Kidney epithelial cell (primary cell): ENCODE data around the gene UBE2Q2. TPM values are rescaled to one million over a fixed set of nuclear protein-coding genes. Genes with fewer than 3 reads are reported as not detected.
A peak's percentile ranks its signal among the peaks of the same experiment; 100 is the strongest.

Experiments
- DNase-seq: peaks from one replicate; pipeline ENCODE4 v3.0.0-alpha.2; 2010; ENCODE audit warnings: low read depth
- H3K27me3 ChIP-seq: 2 replicates; pipeline ENCODE4 v1.6.0; 2011; ENCODE audit warnings: low read length; ENCODE audit not compliant: control insufficient read depth, insufficient read depth
- H3K36me3 ChIP-seq: 2 replicates; pipeline ENCODE4 v1.5.1; 2011; ENCODE audit warnings: low read length; ENCODE audit not compliant: control insufficient read depth, insufficient read depth
- H3K4me3 ChIP-seq: 2 replicates; pipeline ENCODE4 v1.5.1; 2011; ENCODE audit warnings: low read depth, mild to moderate bottlenecking, control low read depth, low read length
- total RNA-seq: library from RNA; depleted of rRNA; stranded (reverse); fragments of >200 nt; gene quantifications from 2 replicates; pipeline ENCODE4 v1.2.3, GENCODE V29; 2015
- TF ChIP-seq, protein P1 (sequence below): IDR thresholded peaks from 2 replicates; pipeline ENCODE4 v1.5.1; 2011; ENCODE audit warnings: mild to moderate bottlenecking, moderate library complexity, low read length, control low read depth, inconsistent platforms; ENCODE audit not compliant: insufficient read depth, poor library complexity, severe bottlenecking

The UBE2Q2 gene
- total RNA-seq, 1 donor from 2014 or later = 39.3 TPM

DNA sequence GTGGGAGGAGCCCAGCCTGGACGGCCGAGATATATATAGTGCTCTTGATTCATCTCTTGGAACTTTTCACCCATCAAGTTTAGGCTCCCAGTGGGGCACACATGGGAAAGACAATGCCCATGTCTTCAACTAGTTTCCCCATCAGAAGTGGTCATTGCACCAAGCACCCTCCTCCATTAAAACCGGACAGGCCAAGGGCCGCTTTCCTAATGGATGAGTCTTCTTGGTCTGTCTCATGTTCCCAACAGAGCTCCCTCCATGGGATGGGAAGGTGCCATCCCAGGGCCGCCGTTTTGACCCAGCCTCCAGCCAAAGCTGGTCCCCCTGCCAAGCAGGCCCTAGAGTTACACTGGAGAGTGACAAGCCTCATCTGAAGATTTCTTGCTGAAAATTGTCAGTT is 34.7 kb upstream of the UBE2Q2 start:
- H3K27me3 ChIP-seq = peaks cover 3% of the 10 kb centered on the region
- no peak for DNase-seq
- no peak overlapping the region for H3K4me3 ChIP-seq
- H3K36me3 ChIP-seq = no peaks in the 10 kb centered on the region
- TF ChIP-seq, protein P1, sequence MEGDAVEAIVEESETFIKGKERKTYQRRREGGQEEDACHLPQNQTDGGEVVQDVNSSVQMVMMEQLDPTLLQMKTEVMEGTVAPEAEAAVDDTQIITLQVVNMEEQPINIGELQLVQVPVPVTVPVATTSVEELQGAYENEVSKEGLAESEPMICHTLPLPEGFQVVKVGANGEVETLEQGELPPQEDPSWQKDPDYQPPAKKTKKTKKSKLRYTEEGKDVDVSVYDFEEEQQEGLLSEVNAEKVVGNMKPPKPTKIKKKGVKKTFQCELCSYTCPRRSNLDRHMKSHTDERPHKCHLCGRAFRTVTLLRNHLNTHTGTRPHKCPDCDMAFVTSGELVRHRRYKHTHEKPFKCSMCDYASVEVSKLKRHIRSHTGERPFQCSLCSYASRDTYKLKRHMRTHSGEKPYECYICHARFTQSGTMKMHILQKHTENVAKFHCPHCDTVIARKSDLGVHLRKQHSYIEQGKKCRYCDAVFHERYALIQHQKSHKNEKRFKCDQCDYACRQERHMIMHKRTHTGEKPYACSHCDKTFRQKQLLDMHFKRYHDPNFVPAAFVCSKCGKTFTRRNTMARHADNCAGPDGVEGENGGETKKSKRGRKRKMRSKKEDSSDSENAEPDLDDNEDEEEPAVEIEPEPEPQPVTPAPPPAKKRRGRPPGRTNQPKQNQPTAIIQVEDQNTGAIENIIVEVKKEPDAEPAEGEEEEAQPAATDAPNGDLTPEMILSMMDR = no peak

DNA sequence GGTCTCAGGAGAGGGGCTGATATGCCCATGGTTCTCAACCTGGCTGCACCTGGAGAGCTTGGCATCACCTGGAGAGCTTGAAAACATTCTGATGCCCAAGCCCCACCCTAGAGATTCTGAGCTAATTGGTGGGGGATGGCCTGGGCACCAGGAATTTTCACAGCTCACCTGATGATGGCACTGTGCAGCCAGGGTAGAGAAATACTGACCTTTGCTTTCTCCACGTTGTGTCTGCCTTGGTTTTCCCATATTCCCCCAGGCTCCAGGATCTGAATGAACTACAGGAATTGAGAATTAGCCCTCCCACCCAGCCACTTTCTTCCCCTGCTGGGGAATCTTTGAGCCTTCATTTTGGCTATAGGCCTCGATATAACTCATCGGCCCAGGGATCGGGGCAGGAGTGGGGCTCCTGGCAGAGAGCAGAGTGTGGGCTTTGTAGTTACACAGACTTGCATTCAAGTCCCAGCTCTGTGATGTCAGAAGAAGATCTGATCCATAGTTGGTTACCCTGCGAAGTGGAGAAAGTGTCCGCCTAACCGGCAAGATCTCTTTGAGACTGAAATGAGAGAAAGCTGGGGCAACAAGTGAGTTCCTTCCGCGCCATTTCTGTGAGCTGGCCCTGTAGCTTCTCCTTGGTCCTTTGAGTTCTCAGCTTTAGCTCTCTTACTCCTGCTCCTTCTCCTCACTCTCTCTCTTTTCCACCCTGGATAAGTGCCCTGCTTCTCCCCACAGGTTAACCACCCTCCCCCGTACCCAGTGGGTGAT is 33.1 kb upstream of the UBE2Q2 start:
- no peaks in the 10 kb centered on the region for H3K36me3 ChIP-seq
- TF ChIP-seq, protein P1 = peak; percentile 64
- no peak overlapping the region for H3K4me3 ChIP-seq
- peaks cover 3% of the 10 kb centered on the region for H3K27me3 ChIP-seq
- no peak for DNase-seq

DNA sequence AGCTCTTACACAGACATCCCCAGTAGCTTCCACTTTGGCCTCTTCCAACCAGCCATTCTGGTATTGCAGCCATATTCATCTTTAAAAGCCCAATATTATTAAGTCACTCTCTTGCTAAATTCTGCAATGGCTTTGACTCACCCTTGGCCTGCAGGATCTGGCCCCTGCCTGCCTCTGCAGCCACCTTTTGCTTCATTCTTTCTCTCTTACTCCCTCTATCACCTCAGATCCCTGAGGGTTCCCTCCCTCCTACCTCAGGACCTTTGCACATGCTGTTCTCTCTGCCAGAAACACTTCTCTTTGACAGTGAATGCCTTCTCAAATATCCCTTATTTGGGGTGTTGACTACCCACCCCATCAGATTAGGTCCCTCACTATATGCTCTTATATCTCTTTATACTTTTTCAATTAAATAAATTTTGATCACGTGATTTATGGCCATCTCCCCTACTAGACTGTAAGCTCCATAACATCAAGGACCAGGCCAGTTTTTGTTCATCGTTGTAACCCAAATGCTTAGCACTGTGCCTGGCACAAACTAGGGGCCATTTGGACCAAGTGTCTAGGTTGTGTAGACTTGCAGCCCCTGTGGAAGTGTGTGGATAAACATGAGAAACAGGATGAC is 32.3 kb upstream of the UBE2Q2 start:
- no peaks in the 10 kb centered on the region for H3K36me3 ChIP-seq
- DNase-seq = no peak
- H3K27me3 ChIP-seq = peaks cover 3% of the 10 kb centered on the region
- no peak overlapping the region for H3K4me3 ChIP-seq
- TF ChIP-seq, protein P1 = no peak

DNA sequence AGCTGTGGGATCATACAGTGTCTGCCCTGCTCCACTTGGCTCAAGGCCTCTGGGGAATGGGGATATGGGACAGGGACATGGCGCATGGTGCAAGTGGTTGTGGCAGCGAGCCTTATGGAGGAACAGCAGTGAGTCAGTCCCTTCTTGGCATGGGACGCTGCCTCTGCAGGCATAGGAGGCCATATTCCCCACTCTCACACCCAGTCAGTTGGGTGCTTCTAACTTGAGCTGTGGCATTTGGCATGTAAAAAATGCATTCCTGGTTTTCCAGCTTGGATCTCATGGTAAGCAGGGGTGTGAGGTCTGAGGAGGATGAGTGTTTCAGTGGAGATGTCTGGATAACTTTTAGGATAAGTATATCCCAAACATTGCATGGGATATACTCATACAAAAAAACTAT is 31.6 kb upstream of the UBE2Q2 start:
- TF ChIP-seq, protein P1 = no peak
- no peak overlapping the region for H3K4me3 ChIP-seq
- no peak for DNase-seq
- H3K27me3 ChIP-seq = peaks cover 3% of the 10 kb centered on the region
- H3K36me3 ChIP-seq = no peaks in the 10 kb centered on the region

DNA sequence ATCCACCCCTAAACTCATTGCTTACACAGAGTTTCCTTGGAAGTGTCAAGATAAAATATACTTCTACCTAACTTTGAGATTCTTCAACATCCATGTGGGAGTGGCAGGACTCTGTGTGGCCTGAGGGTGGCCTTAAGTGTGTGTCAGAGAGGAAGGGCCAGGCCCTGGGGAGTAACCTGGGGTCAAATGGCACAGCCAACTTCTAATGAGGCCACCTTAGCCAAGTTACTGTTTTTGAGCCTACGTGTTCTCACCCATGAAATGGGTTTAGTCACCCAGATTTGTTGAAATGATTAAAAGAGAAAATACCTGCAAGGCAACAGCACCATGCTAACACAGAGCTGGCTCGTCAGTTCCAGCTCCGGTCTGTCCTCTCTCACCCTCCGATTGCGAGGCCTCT is 28.5 kb upstream of the UBE2Q2 start:
- Histone ChIP-seq H3K27me3 (peaks cover 2% of the 10 kb centered on the region), H3K36me3 (no peaks in the 10 kb centered on the region), H3K4me3 (no peak overlapping the region)
- DNase-seq = no peak
- TF ChIP-seq, protein P1 = no peak
